Measurements from ENCODE around the gene TMEM109. TPM values are rescaled to one million over a fixed set of nuclear protein-coding genes. Genes with fewer than 3 reads are reported as not detected.

TMEM109 gene
- total and polyA plus RNA-seq, 9 of the 15 experiments (the other 6 are each of a cell fraction or from before 2014, with no cell fraction given) = 9.2 to 71.3 (median 30.5) TPM

- no peak for TF ChIP-seq MBD1 (CRISPR knock-in tag; IDR thresholded peaks at IDR 0.05)
- no peak for TF ChIP-seq RERE (CRISPR knock-in tag; IDR thresholded peaks at IDR 0.05; ENCODE audit: borderline replicate concordance)
- no peak for TF ChIP-seq TOE1 (IDR thresholded peaks at IDR 0.05; ENCODE audit: borderline replicate concordance)
- TF ChIP-seq TOE1 (CRISPR knock-in tag; IDR thresholded peaks at IDR 0.05; ENCODE audit: borderline replicate concordance, low read depth) = no peak
- TF ChIP-seq FIP1L1 (IDR thresholded peaks at IDR 0.05; ENCODE audit: low read depth, low read length, poor library complexity, severe bottlenecking) = no peak
- TF ChIP-seq NFRKB (IDR thresholded peaks at IDR 0.05; ENCODE audit: low read depth) = no peak
- peak; percentile 71 for TF ChIP-seq DACH1 (IDR thresholded peaks at IDR 0.05; ENCODE audit: partially characterized antibody)
- no peak for TF ChIP-seq POLR3G (IDR thresholded peaks at IDR 0.05; ENCODE audit: extremely low read depth, insufficient read length, insufficient replicate concordance)
- no peak for TF ChIP-seq ZFP30 (CRISPR knock-in tag; IDR thresholded peaks at IDR 0.05; ENCODE audit: borderline replicate concordance)
- TF ChIP-seq ZNF280A (IDR thresholded peaks at IDR 0.05; ENCODE audit: low read depth, partially characterized antibody) = no peak
- no peak for TF ChIP-seq ZBED1 (IDR thresholded peaks at IDR 0.05)
- no peak for TF ChIP-seq SUPT5H (IDR thresholded peaks at IDR 0.05)
- peak; percentile 16; the same call in 1 of the 2 replicates for TF ChIP-seq TFAP4 (CRISPR knock-in tag; IDR thresholded peaks at IDR 0.05; ENCODE audit: borderline replicate concordance)
- TF ChIP-seq STAT5A (IDR thresholded peaks at IDR 0.05; ENCODE audit: borderline replicate concordance, low read length) = peak; percentile 54; the same call in 1 of the 2 replicates
- no peak for TF ChIP-seq PRMT5 (CRISPR knock-in tag; IDR thresholded peaks at IDR 0.05)
- TF ChIP-seq ZNF184 (CRISPR knock-in tag; IDR thresholded peaks at IDR 0.05) = no peak
- no peak for TF ChIP-seq ARID3A (IDR thresholded peaks at IDR 0.05; ENCODE audit: borderline replicate concordance, low read depth, low read length)
Observed at GRCh38 chr11:60891103-60891741, 22.7 kb upstream of the TMEM109 start (continued).

Data from K562 (cell line).